Prostate gland (tissue), 2 donors: Measurements from ENCODE around the gene PLGRKT. TPM values are rescaled to one million over a fixed set of nuclear protein-coding genes. Genes with fewer than 3 reads are reported as not detected.

ENCODE experiments used
- DNase-seq: peaks from one replicate; pipeline ENCODE4 v3.0.0-alpha.2; 2019; ENCODE audit warnings: low spot score
- H3K27ac ChIP-seq, 2 donors: fragments of 200-600 bp; sonication (generic); 2 replicates each; pipeline ENCODE4 v1.5.1; 2017 to 2019
- H3K27me3 ChIP-seq: fragments of 200-600 bp; sonication (generic); replicated peaks from 2 replicates; pipeline ENCODE4 v1.5.1; 2019; ENCODE audit not compliant: insufficient read depth
- H3K36me3 ChIP-seq, 2 donors: fragments of 200-600 bp; sonication (generic); 1 replicate in 1 of 2; 2 replicates in 1 of 2; pipeline versions ENCODE4 v1.5.1 to v1.8.1; 2017 to 2019
- H3K4me1 ChIP-seq: fragments of 200-600 bp; sonication (generic); replicated peaks from 2 replicates; pipeline ENCODE4 v1.5.1; 2019
- H3K4me3 ChIP-seq, 2 donors: fragments of 200-600 bp; sonication (generic); 2 replicates each; pipeline ENCODE4 v1.5.1; 2017 to 2019
- H3K9me3 ChIP-seq: fragments of 200-600 bp; sonication (generic); 2 replicates; pipeline ENCODE4 v1.5.1; 2017
- CTCF ChIP-seq, 4 experiments: fragments of 200-600 bp in 2 of 4; fragments of 450-650 bp in 2 of 4; sonication (generic) in 2 of 4; IDR thresholded peaks; 1 replicate in 3 of 4; 2 replicates in 1 of 4; pipeline ENCODE4 v1.5.1; 2016 to 2019; ENCODE audit warnings: antibody characterized with exemption in 4 of 4, mild to moderate bottlenecking in 2 of 4, moderate library complexity in 2 of 4
- POLR2A ChIP-seq: fragments of 450-650 bp; IDR thresholded peaks from one replicate; pipeline ENCODE4 v1.6.1; 2016; ENCODE audit warnings: antibody characterized with exemption, mild to moderate bottlenecking
- POLR2AphosphoS5 ChIP-seq: sonication (generic); formaldehyde crosslinking; IDR thresholded peaks from one replicate; pipeline ENCODE4 v1.6.1; 2017; ENCODE audit warnings: antibody characterized with exemption
- WGBS: methylation state at CpG from one replicate; pipeline ENCODE4 v1.1.5; 2018; 5-methylcytosine and 5-hydroxymethylcytosine counted together
- intact Hi-C: fragments of 100-400 bp; cut with DNase I; formaldehyde crosslinking; loops from one replicate; pipeline ENCODE4 v1.14.2; 2022
- total RNA-seq, 2 donors: library from RNA; depleted of rRNA; stranded (reverse); fragments of >200 nt; gene quantifications; one replicate each; pipeline ENCODE4 v1.1.0, GENCODE V29; 2016

PLGRKT gene
- total RNA-seq, 2 donors from 2014 or later = 10.4 to 49.6 TPM

- intact Hi-C loops = loop anchor here (10.0 kb wide), 1 partner anchor 678 kb away; no protein-coding TSS in a partner anchor
- H3K27ac ChIP-seq = no peak overlapping the region
- H3K4me3 ChIP-seq = no peak overlapping the region
- DNase-seq = peak; percentile 27
- H3K4me1 ChIP-seq = peaks cover 2% of the 10 kb centered on the region
- no peaks in the 10 kb centered on the region for H3K27me3 ChIP-seq
- no peaks in the 10 kb centered on the region for H3K9me3 ChIP-seq
- 50% methylated on average over 2 of the region's 2 CpGs for WGBS
- no peaks in the 10 kb centered on the region for H3K36me3 ChIP-seq
- no peak for TF ChIP-seq POLR2A
- peak in 2 of 4 experiments; percentile 54 to 58 for TF ChIP-seq CTCF (IDR thresholded peaks at IDR 0.05)
- TF ChIP-seq POLR2AphosphoS5 = no peak
Observed at GRCh38 chr9:5442400-5443011, 4.8 kb upstream of the PLGRKT start.

- WGBS = 91% methylated on average over 2 of the region's 2 CpGs
- no peak overlapping the region for H3K4me3 ChIP-seq
- no peaks in the 10 kb centered on the region for H3K27me3 ChIP-seq
- TF ChIP-seq POLR2AphosphoS5 (no peak), CTCF (IDR thresholded peaks at IDR 0.05) (no peak), POLR2A (no peak)
- no peaks in the 10 kb centered on the region for H3K36me3 ChIP-seq
- H3K9me3 ChIP-seq = no peaks in the 10 kb centered on the region
- intact Hi-C loops = loop anchor here (10.0 kb wide), 1 partner anchor 676 kb away; no protein-coding TSS in a partner anchor
- H3K4me1 ChIP-seq = peaks cover 2% of the 10 kb centered on the region
- DNase-seq = no peak
- no peak overlapping the region for H3K27ac ChIP-seq
Observed at GRCh38 chr9:5441043-5441442, 3.3 kb upstream of the PLGRKT start.

GRCh38 chr9:5440426-5440825 lies 2.7 kb upstream of the PLGRKT start:
- no peak for DNase-seq
- no peak overlapping the region for H3K27ac ChIP-seq
- no peaks in the 10 kb centered on the region for H3K27me3 ChIP-seq
- intact Hi-C loops = loop anchor here (10.0 kb wide), 1 partner anchor 676 kb away; no protein-coding TSS in a partner anchor
- no peak for TF ChIP-seq CTCF (IDR thresholded peaks at IDR 0.05)
- TF ChIP-seq POLR2AphosphoS5 = no peak
- no peak for TF ChIP-seq POLR2A
- 65% methylated on average over 3 of the region's 3 CpGs for WGBS
- H3K4me3 ChIP-seq = no peak overlapping the region
- H3K4me1 ChIP-seq = peaks cover 2% of the 10 kb centered on the region
- H3K9me3 ChIP-seq = no peaks in the 10 kb centered on the region
- no peaks in the 10 kb centered on the region for H3K36me3 ChIP-seq

GRCh38 chr9:5438301-5439162 lies 807 bp upstream of the PLGRKT start:
- no peak for TF ChIP-seq POLR2AphosphoS5
- no peak for TF ChIP-seq POLR2A
- TF ChIP-seq CTCF (IDR thresholded peaks at IDR 0.05) = no peak
- intact Hi-C loops = loop anchor here (5.0 to 10.0 kb wide), 2 partner anchors 149 to 454 kb away; partner anchors contain the start of gene JAK2
- H3K36me3 ChIP-seq = no peaks in the 10 kb centered on the region
- H3K27ac ChIP-seq = peak overlapping the region; percentile 87 to 88
- no peaks in the 10 kb centered on the region for H3K9me3 ChIP-seq
- no peak for DNase-seq
- H3K27me3 ChIP-seq = no peaks in the 10 kb centered on the region
- H3K4me1 ChIP-seq = peaks cover 2% of the 10 kb centered on the region
- H3K4me3 ChIP-seq = peak overlapping the region; percentile 61 to 71
- WGBS = 74% methylated on average over 21 of the region's 21 CpGs
